Keratinocyte (primary cell): ENCODE results near the gene EIF2S2. TPM values are rescaled to one million over a fixed set of nuclear protein-coding genes. Genes with fewer than 3 reads are reported as not detected.

ENCODE experiments used
- DNase-seq: peaks from one replicate; pipeline ENCODE4 v3.0.0-alpha.2; 2011; ENCODE audit warnings: low read depth, missing footprints, low spot score
- FAIRE-seq: peaks from 2 replicates; lab custom pipeline; 2011; peaks lifted over from hg19 to GRCh38; lab: Jason Lieb, UNC
- H2AFZ ChIP-seq: 2 replicates; pipeline ENCODE4 v1.6.0; 2012; ENCODE audit warnings: low read length, control low read depth, inconsistent platforms; ENCODE audit not compliant: control insufficient read depth
- H3K27ac ChIP-seq: 2 replicates; pipeline ENCODE4 v1.5.1; 2011; ENCODE audit warnings: low read length; ENCODE audit not compliant: control insufficient read depth, insufficient read depth
- H3K27me3 ChIP-seq: 3 replicates; pipeline ENCODE4 v1.6.0; 2011; ENCODE audit warnings: low read length; ENCODE audit not compliant: control insufficient read depth, insufficient read depth; ENCODE audit errors: extremely low read depth
- H3K36me3 ChIP-seq, 2 experiments: 2 replicates in 1 of 2; 3 replicates in 1 of 2; pipeline ENCODE4 v1.5.1; 2011; ENCODE audit warnings: low read length in 2 of 2, mild to moderate bottlenecking in 1 of 2; ENCODE audit not compliant: control insufficient read depth in 2 of 2, insufficient read depth in 2 of 2; ENCODE audit errors: extremely low read depth in 1 of 2
- H3K4me1 ChIP-seq: 3 replicates; pipeline ENCODE4 v1.5.1; 2011; ENCODE audit warnings: low read length; ENCODE audit not compliant: control insufficient read depth, insufficient read depth; ENCODE audit errors: extremely low read depth
- H3K4me2 ChIP-seq: 3 replicates; pipeline ENCODE4 v1.6.0; 2011; ENCODE audit warnings: low read depth, low read length; ENCODE audit not compliant: control insufficient read depth, insufficient read depth; ENCODE audit errors: extremely low read depth
- H3K4me3 ChIP-seq, 3 experiments: fragments of 200-600 bp in 1 of 3; sonication (generic) in 1 of 3; 2 replicates in 2 of 3; 3 replicates in 1 of 3; pipeline ENCODE4 v1.5.1; 2011 to 2016; ENCODE audit warnings: low read length in 3 of 3, mild to moderate bottlenecking in 3 of 3, control low read depth in 2 of 3, inconsistent platforms in 1 of 3, low read depth in 1 of 3, mixed read lengths in 1 of 3, mixed run types in 1 of 3, moderate library complexity in 1 of 3; ENCODE audit not compliant: control insufficient read depth in 2 of 3, insufficient read depth in 2 of 3; ENCODE audit errors: extremely low read depth in 1 of 3
- H3K79me2 ChIP-seq: 2 replicates; pipeline ENCODE4 v1.6.0; 2012; ENCODE audit warnings: low read length; ENCODE audit not compliant: control insufficient read depth, insufficient read depth
- H3K9ac ChIP-seq: 3 replicates; pipeline ENCODE4 v1.6.0; 2011; ENCODE audit warnings: low read length; ENCODE audit not compliant: control insufficient read depth, insufficient read depth; ENCODE audit errors: extremely low read depth
- H3K9me1 ChIP-seq: 3 replicates; pipeline ENCODE4 v1.6.0; 2011; ENCODE audit warnings: low read length; ENCODE audit not compliant: control insufficient read depth, insufficient read depth; ENCODE audit errors: extremely low read depth
- H3K9me3 ChIP-seq: 2 replicates; pipeline ENCODE4 v1.5.1; 2012; ENCODE audit warnings: low read depth, low read length; ENCODE audit not compliant: control insufficient read depth
- H4K20me1 ChIP-seq: 3 replicates; pipeline ENCODE4 v1.6.0; 2011; ENCODE audit warnings: low read length; ENCODE audit not compliant: control insufficient read depth, insufficient read depth; ENCODE audit errors: extremely low read depth
- CTCF ChIP-seq, 3 experiments: IDR thresholded peaks in 1 of 3; conservative IDR thresholded peaks in 1 of 3; optimal IDR thresholded peaks in 1 of 3; 2 replicates in 2 of 3; 3 replicates in 1 of 3; pipeline versions ENCODE3 to v1.5.1; 2011; ENCODE audit warnings: low read length in 3 of 3, mild to moderate bottlenecking in 3 of 3, moderate library complexity in 2 of 3, control low read depth in 1 of 3, inconsistent platforms in 1 of 3; ENCODE audit not compliant: insufficient read depth in 2 of 3; ENCODE audit errors: extremely low read depth in 1 of 3
- EZH2 ChIP-seq: IDR thresholded peaks from one replicate; pipeline ENCODE4 v1.6.1; 2012; ENCODE audit warnings: inconsistent platforms, mild to moderate bottlenecking, low read length, moderate library complexity
- dilution Hi-C: fragments of 300-500 bp; cut with MboI; formaldehyde crosslinking; loops from one replicate; pipeline ENCODE4 v1.7.0; 2020; ENCODE audit warnings: low sequenced_read_pairs; ENCODE audit not compliant: extremely low pct_ligation_motif_present
- polyA plus RNA-seq, 5 experiments: library from polyadenylated mRNA; depleted of rRNA in 3 of 5; stranded (reverse) in 3 of 5; stranded (forward) in 1 of 5; unstranded in 1 of 5; fragments of >200 nt; gene quantifications; 1 replicate in 1 of 5; 2 replicates in 3 of 5; 3 replicates in 1 of 5; pipeline versions ENCODE4 v1.2.1 to v1.2.3, GENCODE V29; 2011 to 2012; ENCODE audit warnings: missing spikeins in 2 of 5, low read depth in 1 of 5, low replicate concordance in 1 of 5

EIF2S2 gene
- polyA plus RNA-seq, 1 donor (not counting 4 experiments of a cell fraction or from before 2014, with no cell fraction given) = 131 TPM

- Histone ChIP-seq H3K4me1 (peaks cover 26% of the 10 kb centered on the region), H2AFZ (no peak overlapping the region), H3K4me2 (peak overlapping the region; percentile 97), H3K27me3 (no peaks in the 10 kb centered on the region), H3K4me3 (peak overlapping the region; percentile 90 to 99 (median 98)), H3K36me3 (peaks cover under 1 to 25% of the 10 kb centered on the region in 2 experiments), H3K9me1 (peaks cover 4% of the 10 kb centered on the region), H3K79me2 (peaks cover 61% of the 10 kb centered on the region), H3K9me3 (no peaks in the 10 kb centered on the region), H3K27ac (peak overlapping the region; percentile 94), H3K9ac (peak overlapping the region; percentile 99), H4K20me1 (peaks cover 47% of the 10 kb centered on the region)
- FAIRE-seq (no peak), DNase-seq (no peak)
- TF ChIP-seq CTCF (optimal IDR thresholded peaks at IDR 0.05 in 1 of 3, IDR thresholded peaks at IDR 0.05 in 1 of 3, conservative IDR thresholded peaks at IDR 0.05 in 1 of 3; ENCODE audit: extremely low read depth in 1 of 3, insufficient read depth in 2 of 3, low read length in 3 of 3) (no peak), EZH2 (no peak)
- dilution Hi-C loops = no loop called here
Measured at GRCh38 chr20:34110745-34111641, 1.1 kb downstream of the EIF2S2 start.

- Histone ChIP-seq H3K79me2 (peaks cover 69% of the 10 kb centered on the region), H3K9me3 (no peaks in the 10 kb centered on the region), H3K4me1 (peaks cover 26% of the 10 kb centered on the region), H3K4me3 (peak overlapping the region; percentile 90 to 99 (median 98)), H3K9ac (peak overlapping the region; percentile 99), H3K27ac (peak overlapping the region; percentile 94), H3K4me2 (peak overlapping the region; percentile 97), H3K36me3 (peaks cover 3 to 31% of the 10 kb centered on the region in 2 experiments), H2AFZ (no peak overlapping the region), H3K27me3 (no peaks in the 10 kb centered on the region), H3K9me1 (peaks cover 4% of the 10 kb centered on the region), H4K20me1 (peaks cover 51% of the 10 kb centered on the region)
- FAIRE-seq (no peak), DNase-seq (no peak)
- TF ChIP-seq EZH2 (no peak), CTCF (optimal IDR thresholded peaks at IDR 0.05 in 1 of 3, IDR thresholded peaks at IDR 0.05 in 1 of 3, conservative IDR thresholded peaks at IDR 0.05 in 1 of 3; ENCODE audit: extremely low read depth in 1 of 3, insufficient read depth in 2 of 3, low read length in 3 of 3) (no peak)
- dilution Hi-C loops = no loop called here
Measured at GRCh38 chr20:34110025-34110744, 1.9 kb downstream of the EIF2S2 start.
